Hematopoietic multipotent progenitor cell treated with erythropoietin and hydrocortisone succinate and interleukin-3 and kit ligand, for 6 days (in vitro differentiated cells): ENCODE measurements around the gene FTSJ3.
"Not testable (repeated sequence)": the region's sequence is repeated elsewhere in the genome, so short reads cannot be mapped to it uniquely, and the experiment has no call there.

Experiments used
- DNase-seq: peaks from one replicate; pipeline ENCODE4 v3.0.0-alpha.2; 2015

Gene FTSJ3

GRCh38 chr17:63827002-63827800 lies at the start of gene FTSJ3, which contains the start of gene PSMC5:
Gene FTSJ3, minus strand, starts transcription at chr17:63827663. Its CDS starts 761 bp downstream, at chr17:63826902.
Gene PSMC5, plus strand, starts transcription at chr17:63827431. Its CDS starts 60 bp downstream, at chr17:63827491.
- DNase-seq, result peak; percentile 98

GRCh38 chr17:63874693-63875092 lies 47.2 kb upstream of the FTSJ3 start:
- DNase-seq, result not testable (repeated sequence)

- not testable (repeated sequence) for DNase-seq
Observed at GRCh38 chr17:63874061-63874626, 46.7 kb upstream of the FTSJ3 start.

GRCh38 chr17:63873577-63873976 lies 46.1 kb upstream of the FTSJ3 start, which contains the start of gene CSH2:
Gene CSH2, minus strand, starts transcription at chr17:63873677. Its CDS starts 63 bp downstream, at chr17:63873614.
- not testable (repeated sequence) for DNase-seq

- not testable (repeated sequence) for DNase-seq
Observed at GRCh38 chr17:63871646-63872365, 44.3 kb upstream of the FTSJ3 start.

- DNase-seq, result not testable (repeated sequence)
Observed at GRCh38 chr17:63870292-63870665, 42.8 kb upstream of the FTSJ3 start.

- DNase-seq, result not testable (repeated sequence)
Observed at GRCh38 chr17:63869491-63870291, 42.2 kb upstream of the FTSJ3 start.

GRCh38 chr17:63866625-63867024 lies 39.2 kb upstream of the FTSJ3 start:
- not testable (repeated sequence) for DNase-seq

- no peak for DNase-seq
Observed at GRCh38 chr17:63859257-63859656, 31.8 kb upstream of the FTSJ3 start.

- DNase-seq, result not testable (repeated sequence)
Observed at GRCh38 chr17:63856425-63856824, 29.0 kb upstream of the FTSJ3 start.

GRCh38 chr17:63855185-63855584 lies 27.7 kb upstream of the FTSJ3 start:
- DNase-seq, result no peak

GRCh38 chr17:63854709-63855108 lies 27.2 kb upstream of the FTSJ3 start:
- DNase-seq, result no peak

GRCh38 chr17:63853260-63853659 lies 25.8 kb upstream of the FTSJ3 start:
- DNase-seq, result no peak

GRCh38 chr17:63850401-63850800 lies 22.9 kb upstream of the FTSJ3 start:
- no peak for DNase-seq

GRCh38 chr17:63848834-63849689 lies 21.6 kb upstream of the FTSJ3 start:
- peak; percentile 97 for DNase-seq

- DNase-seq, result no peak
Observed at GRCh38 chr17:63847525-63848249, 20.2 kb upstream of the FTSJ3 start.

GRCh38 chr17:63845509-63845908 lies 18.0 kb upstream of the FTSJ3 start:
- DNase-seq, result no peak

GRCh38 chr17:63843910-63844677 lies 16.6 kb upstream of the FTSJ3 start:
- DNase-seq, result peak; percentile 64

GRCh38 chr17:63843387-63843888 lies 16.0 kb upstream of the FTSJ3 start:
- peak; percentile 75 for DNase-seq
